ENCODE measurements around the gene SH3RF2.

Gene SH3RF2

GRCh38 chr5:145920542-145921210 lies 15.7 kb upstream of the SH3RF2 start:
- DNase-seq (ENCODE audit: low read depth in 1 of 2, low spot score in 1 of 2), result no peak

- DNase-seq (ENCODE audit: low read depth in 1 of 2, low spot score in 1 of 2), result no peak
These were observed 15.2 kb upstream of the SH3RF2 start for GRCh38 chr5:145921211-145921610.

- no peak for DNase-seq (ENCODE audit: low read depth in 1 of 2, low spot score in 1 of 2)
These were observed 14.3 kb upstream of the SH3RF2 start for GRCh38 chr5:145922059-145922458.

GRCh38 chr5:145923405-145923804 lies 13.0 kb upstream of the SH3RF2 start:
- DNase-seq (ENCODE audit: low read depth in 1 of 2, low spot score in 1 of 2), result no peak

DNA sequence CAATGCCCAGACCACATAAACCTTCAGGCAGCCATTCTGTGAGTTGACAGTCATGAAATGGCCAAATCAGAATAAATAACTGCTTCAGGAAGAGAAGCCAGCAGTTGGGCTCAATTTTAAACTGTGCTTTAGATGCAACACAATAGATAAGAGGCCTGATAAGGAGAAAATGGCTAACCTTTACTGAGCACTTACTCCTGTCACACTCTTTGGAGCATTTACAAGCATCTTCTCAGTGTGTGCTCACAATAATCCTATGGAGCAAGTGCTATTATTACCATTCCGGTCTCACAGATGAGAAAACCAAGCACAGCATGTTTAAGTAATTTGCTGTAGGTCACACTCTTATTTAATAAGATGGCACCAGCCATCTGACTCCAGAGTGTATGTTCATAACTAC lies 11.5 kb upstream of the SH3RF2 start:
- DNase-seq (ENCODE audit: low read depth in 1 of 2, low spot score in 1 of 2), result no peak

DNA sequence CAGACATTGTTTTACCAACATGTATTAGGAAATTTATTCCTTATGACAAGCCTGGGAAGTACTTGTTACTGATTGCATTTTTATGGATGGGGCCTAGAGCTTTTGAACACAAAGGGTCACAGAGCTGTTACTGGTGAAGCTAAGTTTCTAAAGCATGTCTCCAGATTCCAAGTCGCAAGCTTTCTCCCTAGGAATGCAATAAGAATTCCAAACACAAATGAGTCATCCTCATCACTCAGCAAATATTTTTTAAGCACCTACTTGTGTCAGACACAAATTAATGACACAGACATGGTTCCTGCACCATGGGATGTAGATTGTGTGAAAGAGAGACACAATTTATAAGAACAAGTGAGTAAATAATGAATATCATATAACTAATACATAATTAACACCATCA lies 11.0 kb upstream of the SH3RF2 start:
- DNase-seq (ENCODE audit: low read depth in 1 of 2, low spot score in 1 of 2), result no peak

DNA sequence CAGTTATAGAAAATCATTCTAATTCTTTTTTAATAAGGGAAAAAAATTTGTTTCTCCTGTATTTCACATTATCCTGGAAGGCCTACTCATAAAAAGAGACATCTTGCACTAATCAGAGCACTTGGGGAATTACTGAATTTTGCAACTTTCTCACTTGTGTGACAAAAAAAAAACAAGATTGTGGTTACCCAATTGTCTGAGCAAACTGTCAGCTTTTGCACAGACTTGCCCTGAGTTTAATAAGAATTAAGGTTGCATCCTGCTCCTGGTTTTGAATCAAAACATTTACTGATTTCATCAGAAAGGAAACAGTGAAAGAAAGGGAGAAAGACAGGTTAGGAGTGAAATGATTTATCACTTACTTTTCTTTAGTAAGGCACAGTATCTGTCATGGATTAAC lies 10.6 kb upstream of the SH3RF2 start:
- DNase-seq (ENCODE audit: low read depth in 1 of 2, low spot score in 1 of 2), result no peak

DNA sequence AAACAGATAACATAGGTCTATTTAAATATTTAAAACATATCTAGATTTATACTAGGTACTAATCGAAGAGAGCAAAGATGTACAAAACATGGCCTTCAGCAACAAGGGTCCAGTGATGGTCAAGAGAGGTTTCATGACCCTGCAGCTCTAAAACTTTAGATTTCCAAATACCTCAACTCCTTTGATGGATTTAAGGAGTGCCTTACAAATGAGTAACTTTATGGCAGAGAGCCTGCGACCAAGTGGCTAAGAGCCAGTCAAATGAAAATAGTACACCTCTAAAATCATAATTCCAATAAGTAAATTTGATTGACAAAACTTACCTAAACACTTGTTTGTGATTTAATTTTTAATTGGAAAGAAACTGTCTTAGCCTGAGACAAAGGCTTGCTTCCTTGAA lies 4.7 kb upstream of the SH3RF2 start:
- DNase-seq (ENCODE audit: low read depth in 1 of 2, low spot score in 1 of 2), result no peak

- no peak for DNase-seq (ENCODE audit: low read depth in 1 of 2, low spot score in 1 of 2)
These were observed 2.1 kb upstream of the SH3RF2 start for GRCh38 chr5:145934276-145934675.

- DNase-seq (ENCODE audit: low read depth in 1 of 2, low spot score in 1 of 2), result no peak
These were observed 1.3 kb downstream of the SH3RF2 start for GRCh38 chr5:145937432-145938250.

DNA sequence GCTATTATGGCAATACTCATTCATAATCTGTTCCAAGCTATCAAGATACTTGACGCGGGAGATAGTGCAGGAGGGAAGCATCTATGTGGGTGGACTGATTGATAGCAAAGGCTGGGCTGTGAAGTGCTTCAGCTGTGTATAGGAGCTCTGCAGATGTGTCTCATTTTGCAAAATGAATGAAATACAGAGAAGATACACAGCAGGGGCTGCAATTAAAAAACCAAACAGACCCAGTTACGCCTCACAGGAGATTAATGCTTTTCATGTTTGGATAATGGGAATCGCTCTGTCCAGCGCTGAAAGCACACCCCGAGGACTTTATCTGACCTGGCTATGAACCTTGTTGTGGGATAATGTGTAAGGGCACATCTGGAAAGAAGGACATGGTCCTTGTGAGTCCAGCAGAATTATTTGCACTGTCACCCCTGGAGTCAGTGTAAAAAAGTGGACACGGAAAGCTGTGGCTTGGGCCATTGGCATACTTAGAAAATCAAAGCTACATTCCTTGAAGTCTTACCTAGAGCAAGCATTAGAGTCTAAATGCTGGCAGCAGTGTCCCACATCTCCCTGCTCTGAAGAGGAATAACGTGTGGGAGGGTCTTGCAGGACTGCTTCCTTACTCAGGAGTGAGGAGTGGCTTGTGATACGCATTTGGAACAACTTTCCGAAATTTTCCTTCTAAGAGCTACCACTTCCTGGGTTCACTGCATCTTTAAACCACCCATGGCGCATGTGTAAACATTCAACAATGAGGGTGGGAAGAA lies 2.6 kb downstream of the SH3RF2 start:
- DNase-seq (ENCODE audit: low read depth in 1 of 2, low spot score in 1 of 2), result no peak

GRCh38 chr5:145939540-145940065 lies 3.2 kb downstream of the SH3RF2 start:
- DNase-seq (ENCODE audit: low read depth in 1 of 2, low spot score in 1 of 2), result no peak

DNA sequence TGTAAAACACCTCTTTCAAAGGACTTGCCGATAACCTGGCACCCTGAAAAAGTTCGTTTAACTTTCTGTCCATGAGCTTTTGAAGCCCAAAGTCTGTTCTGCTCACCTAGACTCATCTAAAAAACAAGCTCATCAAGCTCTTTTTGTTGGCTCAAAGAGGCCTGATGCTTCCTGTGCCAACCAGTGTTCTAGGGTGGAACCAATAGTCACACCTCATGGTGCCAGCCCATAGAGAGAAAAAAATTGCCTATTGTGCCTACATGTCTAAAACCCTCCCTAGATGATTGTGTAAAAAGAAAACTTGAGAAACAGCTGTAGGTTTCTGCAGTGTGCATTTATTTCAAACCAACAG lies 4.7 kb downstream of the SH3RF2 start:
- DNase-seq (ENCODE audit: low read depth in 1 of 2, low spot score in 1 of 2), result no peak

DNA sequence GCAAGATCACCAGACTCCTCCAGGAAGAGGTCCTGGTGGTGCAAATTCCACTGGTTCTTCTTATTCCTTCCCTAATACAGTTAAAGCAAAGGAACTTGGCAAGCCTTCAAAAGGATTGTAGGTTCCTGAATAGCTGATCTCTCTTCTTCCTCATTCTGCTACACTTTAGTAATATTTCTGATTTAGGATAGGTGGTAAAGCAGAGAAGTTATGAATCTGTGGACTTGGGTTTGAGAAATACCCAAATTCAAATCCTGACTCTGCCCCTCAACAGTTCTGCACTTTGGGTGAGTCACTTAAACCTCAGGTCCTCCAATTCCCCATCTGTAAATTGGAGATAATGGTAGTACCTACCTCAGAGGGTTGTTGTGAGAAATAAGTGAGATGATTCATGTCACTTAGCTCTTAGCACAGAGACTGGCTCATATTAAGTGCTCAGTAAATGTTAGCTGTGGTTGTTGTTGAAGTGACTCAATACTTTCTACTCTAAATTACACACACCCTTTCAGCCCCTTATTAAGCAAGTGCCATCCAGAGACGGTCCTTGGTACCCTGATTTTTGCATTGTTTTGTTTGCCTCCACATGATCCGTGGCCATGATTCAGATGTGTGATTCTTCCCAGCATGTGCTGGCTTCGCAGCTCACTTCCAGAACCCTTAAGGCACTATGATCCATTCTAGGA lies 5.2 kb downstream of the SH3RF2 start:
- no peak for DNase-seq (ENCODE audit: low read depth in 1 of 2, low spot score in 1 of 2)

- no peak for DNase-seq (ENCODE audit: low read depth in 1 of 2, low spot score in 1 of 2)
These were observed 5.8 kb downstream of the SH3RF2 start for GRCh38 chr5:145942201-145942600.

GRCh38 chr5:145942749-145943148 lies 6.4 kb downstream of the SH3RF2 start:
- no peak for DNase-seq (ENCODE audit: low read depth in 1 of 2, low spot score in 1 of 2)

GRCh38 chr5:145943674-145944121 lies 7.3 kb downstream of the SH3RF2 start:
- no peak for DNase-seq (ENCODE audit: low read depth in 1 of 2, low spot score in 1 of 2)

DNA sequence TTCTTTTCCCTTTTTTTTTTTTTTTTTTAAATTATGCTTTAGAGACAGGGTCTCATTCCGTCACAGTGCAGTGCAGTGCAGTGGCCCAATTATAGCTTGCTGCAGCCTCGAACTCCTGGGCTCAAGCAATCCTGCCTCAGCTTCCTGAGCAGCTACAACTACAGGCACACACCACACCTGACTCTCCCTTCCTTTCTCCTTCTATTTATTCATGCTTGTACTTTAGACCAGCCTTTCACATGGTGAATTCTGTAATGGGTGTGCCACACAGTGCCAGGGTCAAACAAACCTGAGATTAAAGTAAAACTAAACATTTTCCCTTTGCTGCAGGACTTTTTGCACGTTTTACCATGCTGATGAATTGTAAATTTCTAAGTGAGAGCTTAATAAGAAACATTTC lies 8.0 kb downstream of the SH3RF2 start:
- no peak for DNase-seq (ENCODE audit: low read depth in 1 of 2, low spot score in 1 of 2)

GRCh38 chr5:145945620-145946111 lies 9.3 kb downstream of the SH3RF2 start:
- DNase-seq (ENCODE audit: low read depth in 1 of 2, low spot score in 1 of 2), result no peak

DNA sequence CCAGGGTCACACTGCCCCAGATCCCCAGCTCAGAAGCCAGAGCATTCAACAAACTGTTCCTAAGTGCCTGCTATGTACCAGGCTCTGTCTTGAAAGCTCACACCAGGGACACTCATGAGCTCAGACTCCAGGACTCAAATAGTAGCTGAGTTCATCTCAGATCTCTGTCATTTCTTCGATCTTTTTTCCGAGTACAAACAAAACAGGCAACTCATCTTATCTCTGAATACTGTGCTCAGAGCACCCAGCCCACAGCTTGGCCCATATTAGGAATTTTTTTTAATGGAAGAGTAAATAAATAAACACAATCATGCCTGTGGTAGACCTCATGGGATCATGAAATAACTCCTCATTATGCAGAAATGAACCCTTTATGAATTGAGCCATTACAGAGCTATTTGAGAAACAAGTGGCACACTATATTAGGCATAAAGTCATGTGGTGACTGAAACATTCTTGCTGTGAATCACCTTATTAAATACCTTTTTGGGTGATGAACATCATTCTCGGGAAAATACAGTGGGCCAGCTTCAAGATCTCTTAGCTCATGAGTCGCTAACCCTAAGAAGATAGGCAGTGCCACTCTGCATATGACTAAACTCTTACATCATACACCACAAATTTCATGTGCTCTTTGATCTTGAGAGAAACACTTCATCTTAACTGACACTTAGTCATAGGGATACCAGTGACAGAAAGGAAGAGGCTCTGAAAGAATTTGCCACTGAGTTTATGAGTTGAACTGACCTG lies 9.9 kb downstream of the SH3RF2 start:
- no peak for DNase-seq (ENCODE audit: low read depth in 1 of 2, low spot score in 1 of 2)

Measured in activated T-helper 1 cell treated with anti-CD3 and anti-CD28 coated beads, Interleukin-2, amount 50 U/mL, for 16 hours (primary cell).